DMS 273 treated with DMSO at 0.1 percent for 48 hours (cell line): ENCODE data around the gene DHTKD1.
A peak's percentile ranks its signal among the peaks of the same experiment; 100 is the strongest.

ENCODE experiments used
- DNase-seq: peaks from one replicate; lab custom pipeline; 2025; lab: John Stamatoyannopoulos, UW

The DHTKD1 gene, protein sequence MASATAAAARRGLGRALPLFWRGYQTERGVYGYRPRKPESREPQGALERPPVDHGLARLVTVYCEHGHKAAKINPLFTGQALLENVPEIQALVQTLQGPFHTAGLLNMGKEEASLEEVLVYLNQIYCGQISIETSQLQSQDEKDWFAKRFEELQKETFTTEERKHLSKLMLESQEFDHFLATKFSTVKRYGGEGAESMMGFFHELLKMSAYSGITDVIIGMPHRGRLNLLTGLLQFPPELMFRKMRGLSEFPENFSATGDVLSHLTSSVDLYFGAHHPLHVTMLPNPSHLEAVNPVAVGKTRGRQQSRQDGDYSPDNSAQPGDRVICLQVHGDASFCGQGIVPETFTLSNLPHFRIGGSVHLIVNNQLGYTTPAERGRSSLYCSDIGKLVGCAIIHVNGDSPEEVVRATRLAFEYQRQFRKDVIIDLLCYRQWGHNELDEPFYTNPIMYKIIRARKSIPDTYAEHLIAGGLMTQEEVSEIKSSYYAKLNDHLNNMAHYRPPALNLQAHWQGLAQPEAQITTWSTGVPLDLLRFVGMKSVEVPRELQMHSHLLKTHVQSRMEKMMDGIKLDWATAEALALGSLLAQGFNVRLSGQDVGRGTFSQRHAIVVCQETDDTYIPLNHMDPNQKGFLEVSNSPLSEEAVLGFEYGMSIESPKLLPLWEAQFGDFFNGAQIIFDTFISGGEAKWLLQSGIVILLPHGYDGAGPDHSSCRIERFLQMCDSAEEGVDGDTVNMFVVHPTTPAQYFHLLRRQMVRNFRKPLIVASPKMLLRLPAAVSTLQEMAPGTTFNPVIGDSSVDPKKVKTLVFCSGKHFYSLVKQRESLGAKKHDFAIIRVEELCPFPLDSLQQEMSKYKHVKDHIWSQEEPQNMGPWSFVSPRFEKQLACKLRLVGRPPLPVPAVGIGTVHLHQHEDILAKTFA

DNA sequence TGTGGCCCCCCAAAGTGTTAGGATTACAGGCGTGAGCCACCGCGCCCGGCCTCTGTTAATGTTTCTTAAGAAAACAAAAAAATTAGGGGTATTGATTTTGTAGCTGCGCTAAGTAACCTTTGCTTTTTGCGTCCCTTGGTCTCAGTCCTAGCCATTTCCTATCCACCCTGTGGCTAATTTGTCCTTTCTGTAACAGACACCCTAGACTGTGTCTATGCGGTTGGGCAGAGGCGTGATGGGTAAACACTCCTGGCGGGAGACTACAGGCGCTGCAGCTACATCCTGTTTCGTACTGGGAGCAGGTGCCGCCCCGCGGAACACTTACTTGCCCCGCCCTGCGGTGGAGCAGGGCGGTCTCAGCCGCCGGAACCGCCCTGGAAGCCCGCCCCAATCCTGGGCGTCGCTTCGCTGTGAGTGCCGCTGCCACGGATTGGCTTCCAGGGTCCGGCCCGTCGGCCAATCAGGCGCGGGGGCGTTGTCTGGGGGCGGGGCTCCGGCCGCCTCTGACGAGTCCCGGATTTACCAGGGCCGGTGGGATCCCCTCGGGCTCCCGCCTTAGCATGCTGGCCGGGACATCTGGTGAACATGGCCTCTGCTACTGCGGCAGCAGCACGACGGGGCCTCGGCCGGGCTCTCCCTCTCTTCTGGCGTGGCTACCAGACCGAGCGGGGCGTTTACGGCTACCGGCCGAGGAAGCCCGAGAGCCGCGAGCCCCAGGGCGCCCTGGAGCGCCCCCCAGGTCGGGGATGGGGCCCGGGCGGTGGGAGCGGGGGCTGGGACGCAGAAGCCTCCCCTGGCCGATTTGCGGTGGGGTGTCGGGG is at the start of gene DHTKD1:
TSS of gene DHTKD1 (plus strand) at position 506 of the 821 bp plus-strand sequence. CDS start at position 586, 80 bp downstream.
- DNase-seq: peak; percentile 91

GRCh38 chr10:12019283-12019971 is 49.3 kb upstream of the DHTKD1 start:
- no peak for DNase-seq

DNA sequence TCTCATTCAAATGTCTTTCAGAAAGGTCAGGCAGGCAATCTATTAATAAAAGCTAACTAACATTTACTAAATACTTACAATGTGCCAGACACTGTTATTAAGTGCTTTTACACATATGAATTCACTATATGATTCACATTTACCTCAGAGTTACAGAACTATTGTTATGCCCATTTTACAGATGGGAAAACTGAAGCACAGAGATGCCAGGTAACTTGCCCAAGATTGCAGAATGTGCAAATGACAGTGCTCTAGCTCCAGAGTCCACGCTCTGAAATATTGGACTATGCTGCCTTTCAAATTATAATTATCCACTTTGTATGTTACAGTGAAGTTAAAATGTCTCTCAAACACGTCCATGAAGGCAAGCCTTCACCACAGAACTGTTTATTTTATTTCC is 48.2 kb upstream of the DHTKD1 start:
- no peak for DNase-seq

DNA sequence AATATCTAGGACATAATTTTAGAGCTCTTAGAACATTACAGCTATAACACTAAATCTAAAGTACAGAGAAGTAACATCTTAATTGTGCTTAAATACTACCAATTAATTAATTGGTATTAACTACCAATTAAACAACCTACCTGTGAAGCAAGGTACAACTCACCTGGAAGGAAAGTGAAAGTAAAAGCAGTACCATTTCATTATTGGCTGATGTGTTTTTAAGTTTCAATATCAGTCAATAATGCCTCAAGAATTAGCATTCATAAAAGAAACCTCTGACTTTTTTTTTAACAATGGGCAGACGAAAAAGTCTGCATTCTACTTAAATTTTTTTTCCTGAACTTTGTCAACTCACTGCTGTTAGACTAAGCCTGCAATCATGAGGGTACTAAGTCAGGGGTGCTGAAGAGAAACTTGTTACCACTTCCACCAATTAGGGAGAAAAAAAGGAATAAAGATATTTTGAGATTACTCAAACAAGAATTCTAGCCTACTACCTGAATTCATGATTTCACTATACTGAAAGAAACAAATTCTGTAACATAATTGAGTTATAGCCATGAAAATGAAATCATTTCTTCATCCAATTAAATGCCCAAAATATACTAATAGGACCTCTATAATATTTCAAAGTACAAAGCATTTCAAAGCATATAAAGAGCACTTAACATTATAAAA is 46.0 kb upstream of the DHTKD1 start:
- no peak for DNase-seq

- DNase-seq: no peak
Observed at GRCh38 chr10:12025591-12025990, 43.2 kb upstream of the DHTKD1 start.

DNA sequence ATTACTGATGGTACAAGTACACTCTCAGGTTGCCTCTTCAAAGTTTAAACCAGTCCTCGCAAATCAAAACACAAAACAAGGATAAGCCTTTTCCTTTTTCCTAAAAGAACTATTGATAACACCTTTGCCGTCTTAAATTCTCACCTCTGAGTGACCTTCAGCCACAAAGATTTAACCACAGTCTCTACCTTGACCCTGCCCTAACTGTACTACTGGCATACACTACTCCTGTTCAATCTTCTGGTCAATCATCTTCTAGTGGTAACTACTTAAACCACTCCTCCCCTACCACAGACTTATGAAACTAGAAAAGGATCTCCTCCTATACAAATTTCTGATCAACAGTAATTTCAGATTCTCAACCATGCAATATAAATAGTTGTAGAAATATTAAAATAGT is 41.2 kb upstream of the DHTKD1 start:
- DNase-seq: no peak

DNA sequence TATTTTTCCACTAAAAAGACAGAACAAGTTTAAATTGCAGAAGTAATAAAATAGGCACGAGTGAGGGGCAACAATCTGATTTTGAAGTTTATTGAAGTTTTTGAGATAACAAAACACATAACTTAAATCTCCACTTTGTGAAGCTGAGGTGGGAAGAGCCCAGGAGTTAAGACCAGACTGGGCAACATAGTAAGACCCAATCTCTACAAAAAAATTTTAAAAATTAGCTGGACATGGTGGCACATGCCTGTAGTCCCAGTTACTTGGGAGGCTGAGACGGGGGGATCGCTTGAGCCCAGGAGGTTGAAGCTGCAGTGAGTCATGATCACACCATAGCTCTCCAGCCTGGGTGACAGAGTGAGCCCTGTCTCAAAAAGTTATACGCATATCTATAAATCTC is 37.4 kb upstream of the DHTKD1 start:
- DNase-seq: no peak

DNA sequence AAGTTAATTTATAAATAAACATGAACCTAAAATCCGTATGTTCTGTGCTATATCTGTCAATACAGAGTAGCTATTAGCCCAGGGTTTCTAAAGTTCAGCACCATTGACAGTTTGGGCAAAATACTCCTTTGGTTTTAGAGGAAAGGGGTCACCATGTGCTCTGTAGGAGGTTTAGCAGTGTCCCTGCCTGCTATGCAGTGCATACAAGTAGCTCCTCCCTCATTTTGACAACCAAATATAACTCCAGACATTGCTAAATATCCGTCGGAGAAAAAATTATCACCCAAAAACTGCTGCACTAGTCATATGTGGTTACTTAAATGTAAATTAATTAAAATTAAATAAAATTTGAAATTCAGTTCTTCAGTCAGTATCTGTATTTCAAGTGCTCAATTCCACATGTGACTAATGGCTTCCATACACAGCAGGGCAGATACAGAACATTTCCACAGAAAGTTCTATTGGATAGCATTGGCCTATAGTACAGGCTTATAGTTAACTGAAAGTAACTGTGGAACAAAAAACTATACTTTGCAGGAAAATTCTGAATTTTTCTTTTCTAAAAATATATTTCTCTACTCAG is 32.6 kb upstream of the DHTKD1 start:
- DNase-seq: no peak

- peak; percentile 12 for DNase-seq
Observed at GRCh38 chr10:12041766-12042408, 26.9 kb upstream of the DHTKD1 start.

- no peak for DNase-seq
Observed at GRCh38 chr10:12042409-12042796, 26.4 kb upstream of the DHTKD1 start.

DNA sequence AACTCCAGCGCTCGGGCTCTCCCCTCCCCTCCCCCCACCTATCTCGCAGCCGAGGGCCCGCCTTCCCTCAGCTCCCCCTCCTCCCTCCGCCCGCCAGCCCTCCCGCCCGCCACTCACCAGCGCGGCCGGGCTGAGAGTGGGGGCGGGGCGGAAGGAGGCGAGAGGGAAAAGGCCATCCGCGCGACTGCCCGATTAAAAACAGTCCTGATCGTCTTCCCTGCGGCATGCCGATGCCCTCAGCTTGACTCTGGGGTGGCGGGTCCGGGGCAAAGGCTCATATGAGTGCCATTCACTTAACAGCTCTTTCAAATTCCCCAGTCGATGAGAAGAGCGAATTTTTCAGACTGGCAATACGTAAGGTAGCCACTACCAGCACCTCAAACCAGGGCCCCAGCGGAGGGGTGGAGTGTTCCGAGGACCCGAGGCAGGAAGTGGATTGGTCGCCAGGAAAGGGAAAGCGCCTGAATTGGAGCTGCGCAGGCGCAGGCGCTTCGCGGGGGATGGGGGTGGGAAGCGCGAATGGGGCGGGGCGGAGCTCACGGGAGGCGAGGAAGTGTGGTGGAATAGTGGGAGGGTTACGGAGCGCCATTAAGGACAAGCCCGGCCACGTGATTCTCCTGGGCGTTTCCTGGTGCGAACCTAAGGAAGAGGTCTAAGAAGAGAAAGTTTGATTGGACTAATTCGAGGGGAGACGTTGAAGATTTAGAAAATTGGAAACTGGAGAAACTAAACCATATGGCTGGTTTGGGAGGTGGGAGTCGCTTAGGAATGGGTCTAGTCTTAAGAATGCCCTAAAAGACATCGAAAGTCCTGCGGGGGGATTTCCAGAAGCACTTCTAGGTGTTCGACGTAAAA is 25.7 kb upstream of the DHTKD1 start, which contains the start of gene UPF2:
TSS of gene UPF2 (minus strand) at position 13 of the 855 bp plus-strand sequence. CDS start 7,386 bp downstream, outside the sequence.
- DNase-seq: peak; percentile 93

DNA sequence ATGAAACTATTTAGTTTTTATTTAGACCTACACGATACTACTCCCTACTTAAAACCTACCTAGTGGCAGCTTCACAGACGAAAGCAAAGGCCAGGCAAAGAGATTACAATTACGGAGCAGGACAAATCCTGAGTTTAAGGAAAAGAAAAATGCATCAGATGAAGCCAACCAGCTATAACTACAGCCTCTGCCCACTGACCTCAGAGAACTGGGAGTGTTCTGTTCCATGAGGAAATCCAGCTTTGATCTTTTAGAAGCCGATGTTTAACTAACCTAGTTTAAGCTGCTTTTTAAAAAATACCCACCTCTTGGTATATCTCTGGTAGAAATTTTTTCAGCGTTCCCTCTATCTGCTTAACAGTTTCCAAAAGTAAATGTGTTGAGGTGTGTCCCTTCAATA is 23.2 kb upstream of the DHTKD1 start:
- no peak for DNase-seq

- no peak for DNase-seq
Observed at GRCh38 chr10:12048547-12048946, 20.2 kb upstream of the DHTKD1 start.

- DNase-seq: no peak
Observed at GRCh38 chr10:12050528-12050927, 18.2 kb upstream of the DHTKD1 start.

DNA sequence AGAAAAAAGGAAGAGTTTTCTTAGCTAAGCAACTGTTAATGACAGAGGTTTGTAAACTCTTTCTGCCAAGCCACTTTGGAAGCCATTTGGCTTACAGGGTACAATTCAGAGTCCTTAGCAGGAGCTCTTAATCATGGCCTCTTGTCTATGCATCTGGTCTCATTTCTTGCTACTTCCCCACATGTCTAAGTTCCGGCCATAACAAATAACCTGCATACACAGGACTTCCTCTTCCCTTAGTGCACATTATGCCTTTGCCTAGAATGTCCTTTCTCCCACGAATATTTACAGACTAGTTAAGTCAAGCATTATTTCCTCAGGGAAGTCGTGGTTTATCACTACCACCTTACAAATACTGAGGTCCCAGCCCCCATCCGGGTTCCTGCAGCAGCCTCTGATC is 17.5 kb upstream of the DHTKD1 start:
- DNase-seq: no peak

- DNase-seq: no peak
Observed at GRCh38 chr10:12055732-12056131, 13.0 kb upstream of the DHTKD1 start.

GRCh38 chr10:12056748-12057147 is 12.0 kb upstream of the DHTKD1 start:
- DNase-seq: no peak

- DNase-seq: no peak
Observed at GRCh38 chr10:12061124-12061523, 7.6 kb upstream of the DHTKD1 start.
